Measurements from ENCODE around the gene FOXC1. TPM values are rescaled to one million over a fixed set of nuclear protein-coding genes. Genes with fewer than 3 reads are reported as not detected.

The FOXC1 gene
- polyA plus RNA-seq, 1 donor, result 0.48 TPM

Other genes with a start within 250 kb of the FOXC1 start
- 25.0 TPM for gene FOXF2, start 220.3 kb upstream of the FOXC1 start, polyA plus RNA-seq

All from large intestine (tissue), 1 donor.